Pancreas (tissue), 10 donors: ENCODE measurements around the gene GAS7. TPM values are rescaled to one million over a fixed set of nuclear protein-coding genes. Genes with fewer than 3 reads are reported as not detected.

Experiments used
- ATAC-seq, 4 donors: fragments of 200-7000 bp; cut with Tn5 transposase; one replicate each; pipeline versions ENCODE4 v1.8.0 to v1.9.1; 2020; ENCODE audit warnings: mild to moderate bottlenecking in 4 of 4, moderate library complexity in 4 of 4
- DNase-seq, 6 donors: peaks; one replicate each; pipeline ENCODE4 v3.0.0-alpha.2; 2020
- FAIRE-seq: peaks from 2 replicates; lab custom pipeline; 2012; peaks lifted over from hg19 to GRCh38; lab: Jason Lieb, UNC
- H3K27ac ChIP-seq, 4 donors: fragments of 200-600 bp; sonication (generic); 1 replicate in 3 of 4; 2 replicates in 1 of 4; pipeline versions ENCODE4 v1.5.0 to v1.8.0; 2020
- H3K27me3 ChIP-seq, 4 donors: fragments of 200-600 bp; one replicate each; pipeline ENCODE4 v1.8.0; 2021
- H3K36me3 ChIP-seq, 3 donors: fragments of 200-600 bp; sonication (generic) in 1 of 3; one replicate each; pipeline versions ENCODE4 v1.5.0 to v1.8.0; 2020 to 2021
- H3K4me1 ChIP-seq, 3 donors: fragments of 200-600 bp; one replicate each; pipeline ENCODE4 v1.8.0; 2021
- H3K4me3 ChIP-seq, 4 donors: fragments of 200-600 bp; sonication (generic) in 2 of 4; one replicate each; pipeline versions ENCODE4 v1.5.0 to v1.8.0; 2020 to 2021
- H3K9me3 ChIP-seq, 4 donors: fragments of 200-600 bp; one replicate each; pipeline ENCODE4 v1.8.0; 2021
- WGBS, 2 donors: extraction: QIAGEN DNeasy Blood & Tissue Kit; methylation state at CpG; one replicate each; pipeline ENCODE4 v1.1.7; 2013; 5-methylcytosine and 5-hydroxymethylcytosine counted together
- intact Hi-C, 3 donors: fragments of 100-400 bp; cut with DNase I; formaldehyde crosslinking; loops; one replicate each; pipeline versions ENCODE4 v1.11.1 to v1.14.2; 2022
- polyA plus RNA-seq, 2 donors: library from polyadenylated mRNA; stranded (reverse); fragments of 200-250 nt; gene quantifications; one replicate each; pipeline ENCODE4 v1.2.3, GENCODE V29; 2013
- total RNA-seq, 6 donors: library from RNA; stranded (reverse); fragmentation: NEBNext Ultra II Directional in 4 of 6; extraction: Animal tissue kit (Norgen Biotek cat#: 25700) in 4 of 6; gene quantifications; one replicate each; pipeline versions ENCODE4 v1.2.1 to v1.2.4, GENCODE V29; 2021 to 2023
- TF ChIP-seq, protein P1 (sequence below), 4 donors: fragments of 200-600 bp; sonication (generic) in 3 of 4; IDR thresholded peaks; one replicate each; pipeline versions ENCODE4 v1.5.0 to v1.8.0; 2021; ENCODE audit warnings: antibody characterized with exemption in 4 of 4
- donor health status: healthy with polysubstance abuse.
- donor health status: DM: no; HTN: no; CAD: no; lungs with moderate emphysema.
- donor health status: DM: no; HTN: no; CAD: no.
- donor health status: control.
- donor health status: control.
- donor health status: Bipolar disorder and iron deficiency.
- donor health status: DM: yes; HTN: yes; CAD: no.
- donor health status: DM: no; HTN: no; CAD: no.
- donor health status: DM: no; HTN: no; CAD: no.
- donor health status: DM: yes; HTN: yes; CAD: no.

GAS7 gene
- total and polyA plus RNA-seq, 8 donors: 1.9 to 22.9 (median 3.7) TPM

DNA sequence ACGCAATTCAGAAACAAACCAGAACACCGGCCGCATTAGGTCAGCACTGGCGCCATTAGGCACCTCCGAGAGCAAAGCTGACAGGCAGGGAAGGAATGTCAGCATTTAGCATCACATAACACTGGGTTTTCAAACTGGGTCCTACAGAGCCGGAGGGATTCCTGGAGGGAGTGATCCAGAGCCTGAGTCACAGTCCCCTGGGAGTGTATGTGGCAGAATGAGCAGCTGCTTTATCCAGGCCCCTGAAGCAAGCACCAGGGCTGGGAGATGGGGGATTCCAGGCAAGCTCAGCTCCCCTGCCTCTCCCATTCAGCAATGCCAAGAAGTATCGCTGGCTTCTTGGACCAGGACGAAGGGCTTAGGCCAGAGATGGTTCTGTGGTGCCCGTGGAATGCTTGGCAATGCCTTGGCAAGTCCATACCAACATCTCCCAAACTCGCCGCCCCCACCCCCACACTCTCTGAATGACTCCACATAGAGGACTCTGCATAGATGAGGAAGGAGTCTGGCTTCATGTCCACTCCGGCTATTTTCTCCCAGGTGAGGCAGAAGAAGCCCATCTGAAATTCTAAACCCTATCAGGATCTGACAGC is 20.4 kb downstream of the GAS7 start:
- Histone ChIP-seq H3K27ac (no peak overlapping the region), H3K4me3 (no peak overlapping the region), H3K27me3 (no peaks in the 10 kb centered on the region), H3K9me3 (no peaks in the 10 kb centered on the region), H3K36me3 (no peaks in the 10 kb centered on the region), H3K4me1 (no peaks in the 10 kb centered on the region)
- WGBS, 2 donors: 44 to 48% methylated on average over 10 to 12 of the region's 12 CpGs
- TF ChIP-seq, protein P1, sequence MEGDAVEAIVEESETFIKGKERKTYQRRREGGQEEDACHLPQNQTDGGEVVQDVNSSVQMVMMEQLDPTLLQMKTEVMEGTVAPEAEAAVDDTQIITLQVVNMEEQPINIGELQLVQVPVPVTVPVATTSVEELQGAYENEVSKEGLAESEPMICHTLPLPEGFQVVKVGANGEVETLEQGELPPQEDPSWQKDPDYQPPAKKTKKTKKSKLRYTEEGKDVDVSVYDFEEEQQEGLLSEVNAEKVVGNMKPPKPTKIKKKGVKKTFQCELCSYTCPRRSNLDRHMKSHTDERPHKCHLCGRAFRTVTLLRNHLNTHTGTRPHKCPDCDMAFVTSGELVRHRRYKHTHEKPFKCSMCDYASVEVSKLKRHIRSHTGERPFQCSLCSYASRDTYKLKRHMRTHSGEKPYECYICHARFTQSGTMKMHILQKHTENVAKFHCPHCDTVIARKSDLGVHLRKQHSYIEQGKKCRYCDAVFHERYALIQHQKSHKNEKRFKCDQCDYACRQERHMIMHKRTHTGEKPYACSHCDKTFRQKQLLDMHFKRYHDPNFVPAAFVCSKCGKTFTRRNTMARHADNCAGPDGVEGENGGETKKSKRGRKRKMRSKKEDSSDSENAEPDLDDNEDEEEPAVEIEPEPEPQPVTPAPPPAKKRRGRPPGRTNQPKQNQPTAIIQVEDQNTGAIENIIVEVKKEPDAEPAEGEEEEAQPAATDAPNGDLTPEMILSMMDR (IDR thresholded peaks at IDR 0.05): no peak
- FAIRE-seq (no peak), ATAC-seq (no peak), DNase-seq (no peak)
- intact Hi-C loops: no loop called here

DNA sequence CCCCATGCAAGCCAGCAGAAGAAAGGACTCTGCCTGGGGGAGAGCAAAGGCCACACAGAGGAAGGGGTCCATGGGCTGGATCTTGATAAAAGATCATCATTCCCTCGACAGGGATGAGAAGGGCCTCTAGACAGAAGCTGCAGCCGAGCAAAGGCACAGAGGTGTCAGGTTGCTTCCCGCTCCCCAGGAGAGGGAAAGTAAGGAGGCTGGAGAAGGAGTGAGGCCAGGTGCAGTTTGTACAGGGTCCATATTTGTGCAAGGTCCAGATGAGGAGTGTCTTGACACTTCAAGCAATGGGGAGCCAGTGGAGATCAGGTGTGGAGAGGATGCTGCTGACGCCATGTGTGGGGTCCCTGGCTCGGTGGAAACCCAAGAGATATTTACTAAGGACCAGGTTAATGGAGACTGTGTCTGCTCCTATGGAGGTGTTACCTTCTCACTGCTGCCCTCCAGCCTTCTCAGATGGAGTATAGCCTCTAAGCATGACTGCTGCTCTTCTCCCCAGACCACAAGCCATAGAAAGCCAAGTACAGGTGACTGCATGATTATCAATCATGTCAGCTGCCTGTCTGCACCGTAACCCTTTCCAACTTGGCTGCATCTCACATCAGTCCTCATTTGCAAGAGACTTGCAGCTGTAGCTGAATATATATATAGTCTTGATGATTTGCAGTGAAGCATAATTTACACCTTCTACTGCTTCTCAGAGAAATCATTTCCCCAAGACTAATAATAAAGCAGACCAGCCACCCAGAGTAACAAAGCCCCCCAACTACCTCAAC is 21.1 kb downstream of the GAS7 start:
- DNase-seq: no peak
- H3K4me3 ChIP-seq: no peak overlapping the region
- intact Hi-C loops: no loop called here
- H3K9me3 ChIP-seq: no peaks in the 10 kb centered on the region
- 34 to 53% methylated on average over 6 of the region's 6 CpGs for WGBS, 2 donors
- H3K27me3 ChIP-seq: no peaks in the 10 kb centered on the region
- H3K4me1 ChIP-seq: no peaks in the 10 kb centered on the region
- no peak overlapping the region for H3K27ac ChIP-seq
- FAIRE-seq: no peak
- H3K36me3 ChIP-seq: no peaks in the 10 kb centered on the region
- TF ChIP-seq, protein P1 (IDR thresholded peaks at IDR 0.05): no peak
- no peak for ATAC-seq

DNA sequence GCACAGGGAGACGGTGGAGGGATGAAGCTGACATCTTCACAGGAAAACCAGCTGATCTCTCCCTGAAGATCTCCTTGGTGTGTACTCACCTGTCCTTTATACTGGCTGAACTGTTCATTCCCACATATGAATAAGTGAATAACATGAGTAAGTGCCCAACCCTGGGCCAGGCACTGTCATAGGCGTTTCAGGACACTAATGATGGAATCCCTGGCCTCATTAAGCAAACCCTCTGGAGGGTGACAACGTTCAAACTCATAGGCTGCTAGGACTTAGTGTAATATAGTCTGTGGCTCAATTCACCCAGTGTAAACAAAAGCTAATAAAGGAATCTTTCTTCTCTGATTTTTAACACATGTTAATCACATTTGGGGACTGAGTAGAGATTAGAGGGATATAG is 24.5 kb downstream of the GAS7 start:
- TF ChIP-seq, protein P1 (IDR thresholded peaks at IDR 0.05): no peak
- no peak overlapping the region for H3K4me3 ChIP-seq
- no peak for ATAC-seq
- FAIRE-seq: no peak
- no peaks in the 10 kb centered on the region for H3K9me3 ChIP-seq
- no peak overlapping the region for H3K27ac ChIP-seq
- no peaks in the 10 kb centered on the region for H3K36me3 ChIP-seq
- intact Hi-C loops: no loop called here
- no peaks in the 10 kb centered on the region for H3K27me3 ChIP-seq
- no peaks in the 10 kb centered on the region for H3K4me1 ChIP-seq
- DNase-seq: no peak
- WGBS, 2 donors: 37 to 44% methylated on average over 3 of the region's 3 CpGs

DNA sequence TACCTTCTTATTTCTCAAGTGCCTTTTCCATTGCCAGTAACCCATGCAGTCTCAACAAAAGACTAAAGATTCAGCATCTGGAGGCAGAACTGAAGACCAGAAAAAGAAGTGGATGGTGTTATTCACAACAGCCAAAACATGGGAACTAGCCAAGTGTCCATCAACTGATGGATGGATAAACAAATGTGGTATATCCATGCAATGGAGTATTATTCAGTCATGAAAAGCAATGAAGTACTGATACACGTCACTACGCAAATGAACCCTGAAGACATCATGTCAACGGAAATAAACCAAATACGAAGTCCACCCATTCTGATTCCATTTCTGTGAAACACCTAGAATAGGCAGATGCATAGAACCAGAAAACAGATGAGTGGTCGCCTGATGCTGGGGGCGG is 25.6 kb downstream of the GAS7 start:
- FAIRE-seq: no peak

More for the DNA sequence above, 25.6 kb downstream of the GAS7 start:
- Histone ChIP-seq H3K27ac (no peak overlapping the region), H3K36me3 (no peaks in the 10 kb centered on the region), H3K9me3 (no peaks in the 10 kb centered on the region), H3K27me3 (no peaks in the 10 kb centered on the region), H3K4me1 (no peaks in the 10 kb centered on the region), H3K4me3 (no peak overlapping the region)
- TF ChIP-seq, protein P1 (IDR thresholded peaks at IDR 0.05): no peak
- ATAC-seq (no peak), DNase-seq (no peak)
- WGBS, 2 donors: 71 to 91% methylated on average over 6 of the region's 6 CpGs
- intact Hi-C loops: no loop called here
